ENCODE results near the gene PITPNM3. TPM values are rescaled to one million over a fixed set of nuclear protein-coding genes. Genes with fewer than 3 reads are reported as not detected.

The PITPNM3 gene
- total RNA-seq, 1 donor from 2014 or later: 1.3 TPM

DNA sequence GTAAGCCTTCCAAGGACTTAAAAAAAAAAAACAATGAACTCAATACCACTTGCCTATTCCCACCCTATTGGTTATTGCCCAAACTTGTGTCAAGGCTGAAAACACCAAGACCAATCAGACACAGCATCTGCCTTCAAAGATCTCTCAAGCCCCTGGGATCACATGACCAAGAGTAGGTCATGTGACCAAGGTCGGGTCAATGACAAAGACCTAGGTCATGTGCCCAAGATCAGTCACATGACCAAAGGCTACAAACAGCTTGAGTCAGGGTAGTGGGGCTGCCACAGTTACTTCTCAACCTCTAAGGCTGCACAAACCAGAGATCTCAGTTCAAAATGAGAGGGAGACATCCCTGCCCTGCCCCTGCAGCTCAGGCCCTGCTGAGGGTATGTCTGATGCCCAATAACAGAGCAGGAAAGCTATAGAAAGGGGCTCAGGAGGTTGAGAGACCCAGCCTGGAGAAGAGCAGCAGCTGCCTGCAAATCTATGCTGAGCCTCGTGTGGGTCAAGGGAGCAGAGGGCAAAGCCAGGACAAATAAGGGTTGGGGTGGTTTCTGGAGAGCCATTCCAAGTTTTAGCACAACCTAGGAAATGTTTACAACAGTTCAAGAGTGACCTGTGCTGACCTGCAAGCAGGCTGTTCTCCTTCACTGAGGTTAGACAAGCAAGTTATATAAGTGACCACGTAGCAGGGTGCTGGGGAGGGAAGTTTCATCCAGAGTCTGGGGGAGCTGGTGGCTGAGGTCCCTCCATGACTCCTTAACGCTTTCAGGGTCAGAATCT lies 63.3 kb downstream of the PITPNM3 start:
- H3K4me3 ChIP-seq (ENCODE audit: low read depth, low read length): no peak overlapping the region
- DNase-seq (ENCODE audit: low read depth): no peak
- TF ChIP-seq, protein P1, sequence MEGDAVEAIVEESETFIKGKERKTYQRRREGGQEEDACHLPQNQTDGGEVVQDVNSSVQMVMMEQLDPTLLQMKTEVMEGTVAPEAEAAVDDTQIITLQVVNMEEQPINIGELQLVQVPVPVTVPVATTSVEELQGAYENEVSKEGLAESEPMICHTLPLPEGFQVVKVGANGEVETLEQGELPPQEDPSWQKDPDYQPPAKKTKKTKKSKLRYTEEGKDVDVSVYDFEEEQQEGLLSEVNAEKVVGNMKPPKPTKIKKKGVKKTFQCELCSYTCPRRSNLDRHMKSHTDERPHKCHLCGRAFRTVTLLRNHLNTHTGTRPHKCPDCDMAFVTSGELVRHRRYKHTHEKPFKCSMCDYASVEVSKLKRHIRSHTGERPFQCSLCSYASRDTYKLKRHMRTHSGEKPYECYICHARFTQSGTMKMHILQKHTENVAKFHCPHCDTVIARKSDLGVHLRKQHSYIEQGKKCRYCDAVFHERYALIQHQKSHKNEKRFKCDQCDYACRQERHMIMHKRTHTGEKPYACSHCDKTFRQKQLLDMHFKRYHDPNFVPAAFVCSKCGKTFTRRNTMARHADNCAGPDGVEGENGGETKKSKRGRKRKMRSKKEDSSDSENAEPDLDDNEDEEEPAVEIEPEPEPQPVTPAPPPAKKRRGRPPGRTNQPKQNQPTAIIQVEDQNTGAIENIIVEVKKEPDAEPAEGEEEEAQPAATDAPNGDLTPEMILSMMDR (conservative IDR thresholded peaks at IDR 0.05; ENCODE audit: low read depth, low read length): no peak

DNA sequence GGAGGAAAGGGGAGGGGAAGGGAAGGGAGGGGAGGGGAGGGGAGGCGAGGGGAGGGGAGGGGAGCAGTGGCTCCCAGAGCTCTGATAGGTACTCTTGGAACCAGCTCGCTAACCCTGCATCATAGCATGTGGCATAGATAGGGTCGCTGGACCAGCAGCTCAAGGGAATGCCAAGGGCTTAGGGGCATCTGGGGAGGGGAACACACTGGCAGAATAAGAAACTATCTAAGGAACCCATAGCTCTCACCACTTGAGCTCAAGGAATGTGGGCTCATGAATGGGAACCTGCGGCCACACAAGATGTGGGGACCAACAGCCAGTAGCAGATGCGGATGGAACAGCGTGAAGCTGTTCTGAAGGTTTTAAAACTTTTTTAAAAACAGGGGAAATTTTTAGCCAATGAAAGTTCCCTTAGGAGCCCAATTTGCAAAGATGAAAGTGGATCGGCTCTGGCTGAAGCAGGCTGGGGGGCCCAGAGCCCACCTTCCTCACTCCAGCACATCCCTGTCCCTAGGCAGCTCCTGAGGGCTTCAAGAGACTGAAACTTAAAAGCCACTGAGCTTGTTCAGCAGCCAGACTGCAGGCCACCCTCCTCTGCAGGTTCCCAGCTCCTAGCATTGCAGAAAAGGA lies 65.2 kb downstream of the PITPNM3 start:
- no peak for DNase-seq (ENCODE audit: low read depth)
- TF ChIP-seq, protein P1 (conservative IDR thresholded peaks at IDR 0.05; ENCODE audit: low read depth, low read length): no peak

DNA sequence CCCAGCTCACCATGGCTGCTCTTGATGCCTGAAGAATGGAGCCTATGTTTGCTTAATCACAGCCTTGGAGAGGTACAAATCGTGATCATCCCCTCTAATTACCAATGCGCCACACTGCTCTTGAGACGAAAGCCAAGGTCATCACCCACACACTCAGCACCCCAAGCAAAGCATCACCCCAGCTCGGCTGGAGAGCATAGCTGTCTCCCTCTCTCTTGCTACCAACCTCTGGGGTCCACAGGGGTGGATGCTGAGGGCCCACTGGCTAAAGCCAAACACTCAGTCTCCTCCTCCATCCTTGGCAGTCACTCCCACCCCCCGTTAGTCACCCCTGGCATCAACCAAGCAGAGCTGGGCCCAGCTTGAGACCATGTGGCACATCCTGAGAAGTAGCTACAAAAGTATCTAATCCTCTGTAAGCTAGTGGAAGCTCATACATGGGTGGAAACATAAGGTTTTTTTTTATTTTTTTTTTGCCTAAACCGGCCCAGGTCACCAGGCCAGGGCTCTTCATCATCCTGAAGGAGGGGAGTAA lies 67.3 kb downstream of the PITPNM3 start:
- TF ChIP-seq, protein P1 (conservative IDR thresholded peaks at IDR 0.05; ENCODE audit: low read depth, low read length): no peak
- H3K4me3 ChIP-seq (ENCODE audit: low read depth, low read length): no peak overlapping the region
- DNase-seq (ENCODE audit: low read depth): no peak

More for the DNA sequence above, 65.2 kb downstream of the PITPNM3 start:
- H3K4me3 ChIP-seq (ENCODE audit: low read depth, low read length): no peak overlapping the region

- DNase-seq (ENCODE audit: low read depth): no peak
- TF ChIP-seq, protein P1 (conservative IDR thresholded peaks at IDR 0.05; ENCODE audit: low read depth, low read length): no peak
- no peak overlapping the region for H3K4me3 ChIP-seq (ENCODE audit: low read depth, low read length)
These were observed 68.3 kb downstream of the PITPNM3 start for GRCh38 chr17:6488008-6488539.

GRCh38 chr17:6487251-6488007 lies 68.9 kb downstream of the PITPNM3 start:
- TF ChIP-seq, protein P1 (conservative IDR thresholded peaks at IDR 0.05; ENCODE audit: low read depth, low read length): no peak
- H3K4me3 ChIP-seq (ENCODE audit: low read depth, low read length): no peak overlapping the region
- no peak for DNase-seq (ENCODE audit: low read depth)

- no peak overlapping the region for H3K4me3 ChIP-seq (ENCODE audit: low read depth, low read length)
- DNase-seq (ENCODE audit: low read depth): no peak
- TF ChIP-seq, protein P1 (conservative IDR thresholded peaks at IDR 0.05; ENCODE audit: low read depth, low read length): no peak
These were observed 70.5 kb downstream of the PITPNM3 start for GRCh38 chr17:6485646-6486412.
